ENCODE data around the gene TRPM5.

The TRPM5 gene

GRCh38 chr11:2477936-2478335 lies 33.6 kb upstream of the TRPM5 start:
- Histone ChIP-seq H3K27me3 (ENCODE audit: insufficient read depth, poor library complexity, severe bottlenecking) (no peaks in the 10 kb centered on the region), H3K27ac (replicated peaks) (no peak overlapping the region), H3K4me3 (replicated peaks; ENCODE audit: insufficient read depth, low read length) (no peak overlapping the region)
- DNase-seq (ENCODE audit: low read depth in 1 of 2, low spot score in 1 of 2), result no peak
- TF ChIP-seq, protein P1, sequence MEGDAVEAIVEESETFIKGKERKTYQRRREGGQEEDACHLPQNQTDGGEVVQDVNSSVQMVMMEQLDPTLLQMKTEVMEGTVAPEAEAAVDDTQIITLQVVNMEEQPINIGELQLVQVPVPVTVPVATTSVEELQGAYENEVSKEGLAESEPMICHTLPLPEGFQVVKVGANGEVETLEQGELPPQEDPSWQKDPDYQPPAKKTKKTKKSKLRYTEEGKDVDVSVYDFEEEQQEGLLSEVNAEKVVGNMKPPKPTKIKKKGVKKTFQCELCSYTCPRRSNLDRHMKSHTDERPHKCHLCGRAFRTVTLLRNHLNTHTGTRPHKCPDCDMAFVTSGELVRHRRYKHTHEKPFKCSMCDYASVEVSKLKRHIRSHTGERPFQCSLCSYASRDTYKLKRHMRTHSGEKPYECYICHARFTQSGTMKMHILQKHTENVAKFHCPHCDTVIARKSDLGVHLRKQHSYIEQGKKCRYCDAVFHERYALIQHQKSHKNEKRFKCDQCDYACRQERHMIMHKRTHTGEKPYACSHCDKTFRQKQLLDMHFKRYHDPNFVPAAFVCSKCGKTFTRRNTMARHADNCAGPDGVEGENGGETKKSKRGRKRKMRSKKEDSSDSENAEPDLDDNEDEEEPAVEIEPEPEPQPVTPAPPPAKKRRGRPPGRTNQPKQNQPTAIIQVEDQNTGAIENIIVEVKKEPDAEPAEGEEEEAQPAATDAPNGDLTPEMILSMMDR (IDR thresholded peaks at IDR 0.05; ENCODE audit: insufficient read depth, low read length), result no peak
- TF ChIP-seq GABPA (IDR thresholded peaks at IDR 0.05; ENCODE audit: low read depth) (no peak), POLR2AphosphoS5 (IDR thresholded peaks at IDR 0.05; ENCODE audit: low read depth) (no peak), SPI1 (IDR thresholded peaks at IDR 0.05; ENCODE audit: borderline replicate concordance, low read depth) (no peak)
- TF ChIP-seq, protein P2, sequence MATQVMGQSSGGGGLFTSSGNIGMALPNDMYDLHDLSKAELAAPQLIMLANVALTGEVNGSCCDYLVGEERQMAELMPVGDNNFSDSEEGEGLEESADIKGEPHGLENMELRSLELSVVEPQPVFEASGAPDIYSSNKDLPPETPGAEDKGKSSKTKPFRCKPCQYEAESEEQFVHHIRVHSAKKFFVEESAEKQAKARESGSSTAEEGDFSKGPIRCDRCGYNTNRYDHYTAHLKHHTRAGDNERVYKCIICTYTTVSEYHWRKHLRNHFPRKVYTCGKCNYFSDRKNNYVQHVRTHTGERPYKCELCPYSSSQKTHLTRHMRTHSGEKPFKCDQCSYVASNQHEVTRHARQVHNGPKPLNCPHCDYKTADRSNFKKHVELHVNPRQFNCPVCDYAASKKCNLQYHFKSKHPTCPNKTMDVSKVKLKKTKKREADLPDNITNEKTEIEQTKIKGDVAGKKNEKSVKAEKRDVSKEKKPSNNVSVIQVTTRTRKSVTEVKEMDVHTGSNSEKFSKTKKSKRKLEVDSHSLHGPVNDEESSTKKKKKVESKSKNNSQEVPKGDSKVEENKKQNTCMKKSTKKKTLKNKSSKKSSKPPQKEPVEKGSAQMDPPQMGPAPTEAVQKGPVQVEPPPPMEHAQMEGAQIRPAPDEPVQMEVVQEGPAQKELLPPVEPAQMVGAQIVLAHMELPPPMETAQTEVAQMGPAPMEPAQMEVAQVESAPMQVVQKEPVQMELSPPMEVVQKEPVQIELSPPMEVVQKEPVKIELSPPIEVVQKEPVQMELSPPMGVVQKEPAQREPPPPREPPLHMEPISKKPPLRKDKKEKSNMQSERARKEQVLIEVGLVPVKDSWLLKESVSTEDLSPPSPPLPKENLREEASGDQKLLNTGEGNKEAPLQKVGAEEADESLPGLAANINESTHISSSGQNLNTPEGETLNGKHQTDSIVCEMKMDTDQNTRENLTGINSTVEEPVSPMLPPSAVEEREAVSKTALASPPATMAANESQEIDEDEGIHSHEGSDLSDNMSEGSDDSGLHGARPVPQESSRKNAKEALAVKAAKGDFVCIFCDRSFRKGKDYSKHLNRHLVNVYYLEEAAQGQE (IDR thresholded peaks at IDR 0.05; ENCODE audit: insufficient replicate concordance, low read depth), result no peak

DNA sequence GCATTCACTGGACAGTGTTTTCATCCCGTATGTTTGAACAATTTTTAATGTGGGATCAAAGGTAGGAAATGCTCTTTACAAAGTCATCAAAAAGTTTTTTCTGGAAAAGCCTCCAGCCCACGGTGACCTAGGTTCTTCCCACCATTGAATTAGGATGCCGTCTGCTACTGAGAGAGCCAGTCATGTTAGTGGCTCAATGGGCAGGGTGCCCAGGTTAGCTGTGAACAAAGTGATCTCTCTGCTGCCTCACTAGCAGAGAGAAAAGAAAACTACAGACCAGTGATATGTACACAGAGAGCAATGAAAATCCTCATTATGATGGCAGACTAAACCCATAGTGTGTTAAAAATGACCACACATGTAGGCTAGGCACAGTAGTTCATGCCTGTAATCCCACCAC lies 32.9 kb upstream of the TRPM5 start:
- no peak overlapping the region for H3K27ac ChIP-seq (replicated peaks)
- no peaks in the 10 kb centered on the region for H3K27me3 ChIP-seq (ENCODE audit: insufficient read depth, poor library complexity, severe bottlenecking)
- H3K4me3 ChIP-seq (replicated peaks; ENCODE audit: insufficient read depth, low read length), result no peak overlapping the region
- TF ChIP-seq, protein P2 (IDR thresholded peaks at IDR 0.05; ENCODE audit: insufficient replicate concordance, low read depth), result no peak
- TF ChIP-seq GABPA (IDR thresholded peaks at IDR 0.05; ENCODE audit: low read depth), result no peak
- TF ChIP-seq, protein P1 (IDR thresholded peaks at IDR 0.05; ENCODE audit: insufficient read depth, low read length), result no peak
- TF ChIP-seq POLR2AphosphoS5 (IDR thresholded peaks at IDR 0.05; ENCODE audit: low read depth), result no peak
- TF ChIP-seq SPI1 (IDR thresholded peaks at IDR 0.05; ENCODE audit: borderline replicate concordance, low read depth), result no peak
- DNase-seq (ENCODE audit: low read depth in 1 of 2, low spot score in 1 of 2), result no peak

DNA sequence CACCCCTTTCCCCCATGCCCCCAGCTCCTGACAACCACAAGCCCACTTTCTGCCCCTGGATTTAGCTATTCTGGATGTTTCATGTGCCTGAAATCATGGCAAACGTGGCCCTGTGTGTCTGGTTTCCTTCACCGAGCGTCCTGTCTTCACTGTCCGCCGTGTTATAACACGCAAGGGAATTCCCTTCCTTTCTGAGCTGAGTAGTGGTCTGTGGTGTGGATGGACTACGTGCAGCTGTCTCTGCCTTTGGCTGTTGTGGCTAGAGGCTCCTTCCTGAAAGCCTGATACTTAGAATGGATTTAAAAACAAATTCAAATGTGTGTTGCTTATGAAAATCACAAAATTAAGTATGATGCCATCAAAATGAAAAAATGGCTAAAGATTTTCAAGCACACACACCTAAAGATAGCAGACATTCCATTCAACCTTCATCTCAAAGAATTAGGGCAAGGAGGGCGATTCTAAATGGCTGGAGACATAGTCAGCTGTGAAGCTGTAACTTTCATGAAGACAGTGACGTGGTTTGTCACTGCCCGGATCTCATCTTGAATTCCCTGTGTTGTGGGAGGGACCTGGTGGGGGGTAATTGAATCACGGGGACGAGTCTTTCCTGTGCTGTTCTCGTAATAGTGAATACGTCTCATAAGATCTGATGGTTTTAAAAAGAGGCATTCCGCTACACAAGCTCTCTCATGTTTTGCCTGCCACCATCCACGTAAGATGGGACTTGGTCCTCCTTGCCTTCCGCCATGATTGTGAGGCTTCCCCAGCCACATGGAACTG lies 31.0 kb upstream of the TRPM5 start:
- no peak for TF ChIP-seq GABPA (IDR thresholded peaks at IDR 0.05; ENCODE audit: low read depth)
- TF ChIP-seq, protein P1 (IDR thresholded peaks at IDR 0.05; ENCODE audit: insufficient read depth, low read length), result no peak
- H3K27me3 ChIP-seq (ENCODE audit: insufficient read depth, poor library complexity, severe bottlenecking), result no peaks in the 10 kb centered on the region
- no peak overlapping the region for H3K4me3 ChIP-seq (replicated peaks; ENCODE audit: insufficient read depth, low read length)
- no peak overlapping the region for H3K27ac ChIP-seq (replicated peaks)
- DNase-seq (ENCODE audit: low read depth in 1 of 2, low spot score in 1 of 2), result no peak

All from HL-60 (cell line).